GM19025 (cell line): ENCODE data around the gene HLA-DRB1.
"Not testable (repeated sequence)": the region's sequence is repeated elsewhere in the genome, so short reads cannot be mapped to it uniquely, and the experiment has no call there.

Experiments used
- ATAC-seq: cut with Tn5 transposase; IDR thresholded peaks from one replicate; pipeline ENCODE4 v1.9.1; 2021; ENCODE audit warnings: mild to moderate bottlenecking, low read depth, moderate library complexity; ENCODE audit not compliant: unreplicated experiment

HLA-DRB1 gene

DNA sequence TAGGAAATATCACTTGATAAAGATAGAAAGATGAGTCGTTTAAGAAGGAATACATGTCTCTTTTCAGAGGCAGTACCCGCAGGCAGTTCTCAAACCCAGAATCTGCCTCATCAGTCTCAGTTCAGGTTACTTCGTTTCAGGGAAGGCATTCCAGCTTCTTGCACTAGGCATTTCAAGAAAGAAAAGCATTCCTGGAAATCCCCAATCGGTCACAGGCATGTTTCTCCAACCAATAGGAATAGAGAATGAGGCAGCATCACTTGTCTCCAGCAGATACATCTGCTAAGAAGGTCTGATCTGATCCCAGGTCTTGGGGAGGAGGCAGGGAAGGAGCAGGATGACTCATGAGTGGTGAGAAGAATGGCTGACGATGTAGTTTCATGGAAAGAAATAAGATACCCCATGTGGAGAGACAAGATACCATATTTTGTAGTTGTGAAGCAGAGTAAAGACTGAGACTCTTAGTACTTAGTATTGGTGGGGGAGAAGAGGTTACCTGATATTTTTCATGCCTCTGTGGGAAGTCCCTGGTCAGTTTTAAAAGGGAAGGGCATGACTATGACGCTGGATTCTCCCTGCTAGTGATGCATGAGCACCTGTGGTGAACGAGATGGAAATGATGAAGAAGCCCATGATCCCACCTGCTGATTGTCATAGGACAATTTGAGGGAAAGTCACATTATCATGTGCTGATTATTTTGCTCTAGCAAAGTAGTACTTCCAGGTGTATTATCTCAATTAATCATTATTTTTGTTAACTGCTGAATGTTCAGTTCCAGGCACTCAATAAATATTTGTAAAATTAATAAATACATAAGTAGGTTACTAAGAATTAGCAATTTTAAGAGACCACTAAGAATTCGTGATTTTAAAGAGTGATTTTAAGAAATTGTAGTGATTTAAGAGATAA, 20.3 kb upstream of the HLA-DRB1 start:
- ATAC-seq, result peak; percentile 90

DNA sequence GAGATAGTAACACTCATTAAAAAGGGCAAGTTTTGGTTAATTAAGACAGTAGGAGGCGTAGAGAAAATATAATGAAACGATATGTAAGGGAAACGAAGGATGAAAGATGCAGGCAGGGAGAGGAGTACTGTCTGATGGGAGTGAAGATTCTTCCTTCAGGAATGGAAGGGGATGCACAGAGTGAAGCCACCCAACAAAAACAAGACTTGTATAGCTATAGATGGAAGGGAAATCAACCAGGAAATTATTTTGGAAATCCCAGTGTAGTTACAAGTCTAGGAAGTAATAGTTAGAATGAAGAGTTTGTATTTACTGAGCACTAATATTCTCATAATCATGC, 19.7 kb upstream of the HLA-DRB1 start:
- no peak for ATAC-seq

DNA sequence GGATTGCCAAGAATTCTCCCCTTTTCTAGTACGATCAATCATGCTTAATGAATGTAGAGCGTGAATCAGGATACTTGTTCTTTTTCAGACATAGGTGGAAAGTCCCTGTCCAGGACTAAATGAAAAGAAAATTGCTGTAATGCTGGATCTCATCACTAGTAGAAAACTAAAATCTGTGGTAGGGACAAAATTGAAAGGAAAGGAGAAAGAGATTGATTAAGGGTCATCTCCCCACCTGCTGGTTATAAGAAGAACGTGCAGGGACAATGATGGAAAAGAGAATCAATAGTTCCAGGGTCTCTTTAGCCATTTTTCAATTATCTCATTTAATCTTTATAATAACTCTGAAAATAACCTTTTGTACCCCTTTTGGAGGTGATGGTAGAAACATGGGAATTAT, 18.7 kb upstream of the HLA-DRB1 start:
- ATAC-seq, result no peak

DNA sequence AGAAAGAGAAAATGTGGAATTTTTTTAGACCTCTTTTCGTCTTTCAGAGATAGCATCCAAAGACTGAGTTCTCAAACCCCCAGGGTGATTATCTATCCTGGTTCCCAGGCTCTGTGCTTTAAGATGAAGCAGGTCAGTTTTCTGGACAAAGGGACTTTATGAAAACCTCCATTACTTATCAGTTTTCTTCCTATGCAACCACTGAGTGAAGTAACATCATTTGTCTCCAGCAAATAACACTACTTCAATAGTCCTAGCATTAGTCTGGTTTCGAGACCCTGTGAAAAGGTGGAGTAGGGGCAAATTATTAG, 18.3 kb upstream of the HLA-DRB1 start:
- ATAC-seq, result no peak

DNA sequence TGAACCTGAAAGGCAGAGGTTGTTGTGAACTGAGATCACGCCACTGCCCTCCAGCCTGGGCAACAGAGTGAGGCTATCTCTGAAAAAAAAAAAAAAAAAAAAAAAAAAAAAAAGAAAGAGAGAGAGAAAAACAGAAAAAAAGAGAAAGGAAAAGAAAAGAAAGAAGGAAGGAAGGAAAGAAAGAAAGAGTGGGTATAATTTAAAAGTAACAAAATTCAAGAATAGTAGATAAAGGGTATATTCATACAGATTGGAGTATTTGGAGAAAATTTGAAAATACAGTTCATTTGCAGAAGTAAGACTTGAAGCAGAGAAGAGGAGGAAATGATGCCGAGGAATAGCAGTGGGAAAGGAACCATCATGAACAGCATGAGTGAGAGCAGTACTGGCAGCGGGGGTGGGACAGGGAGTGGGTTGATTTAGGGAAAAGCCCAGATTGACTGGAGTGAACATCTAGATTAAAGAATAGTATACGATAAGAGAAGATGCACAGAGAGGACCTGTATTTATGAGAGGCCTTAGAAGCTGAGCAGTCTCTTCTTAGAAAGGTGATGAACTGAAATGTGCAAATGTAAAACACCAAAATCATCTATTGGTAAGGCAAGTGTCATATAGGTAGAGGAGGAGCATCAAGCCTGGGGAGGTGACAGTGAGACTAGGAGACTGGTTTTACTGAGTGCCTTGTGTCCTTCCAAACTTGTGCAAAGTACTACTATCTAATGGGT, 17.8 kb upstream of the HLA-DRB1 start:
- no peak for ATAC-seq

DNA sequence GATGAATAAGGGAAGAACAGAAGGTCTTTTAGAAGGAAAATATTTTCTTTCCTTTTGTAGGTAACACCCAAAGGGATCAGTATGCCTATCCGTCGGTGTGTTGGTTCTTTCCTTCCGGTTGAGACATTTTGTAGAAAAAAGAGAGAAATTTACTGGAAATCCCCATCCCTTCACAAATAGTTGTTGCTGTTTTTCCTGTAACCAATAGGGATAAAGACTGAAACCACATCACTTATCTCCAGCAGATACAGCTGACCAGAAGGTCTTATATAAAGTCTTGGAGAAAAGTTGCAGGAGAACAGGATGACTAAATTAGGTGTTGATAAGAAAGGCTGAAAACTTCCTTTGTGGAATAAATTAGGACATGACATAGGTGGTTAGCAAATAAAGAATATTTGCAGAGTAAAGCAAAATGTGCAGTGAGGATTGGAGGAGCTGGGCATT, 14.8 kb upstream of the HLA-DRB1 start:
- ATAC-seq, result no peak

DNA sequence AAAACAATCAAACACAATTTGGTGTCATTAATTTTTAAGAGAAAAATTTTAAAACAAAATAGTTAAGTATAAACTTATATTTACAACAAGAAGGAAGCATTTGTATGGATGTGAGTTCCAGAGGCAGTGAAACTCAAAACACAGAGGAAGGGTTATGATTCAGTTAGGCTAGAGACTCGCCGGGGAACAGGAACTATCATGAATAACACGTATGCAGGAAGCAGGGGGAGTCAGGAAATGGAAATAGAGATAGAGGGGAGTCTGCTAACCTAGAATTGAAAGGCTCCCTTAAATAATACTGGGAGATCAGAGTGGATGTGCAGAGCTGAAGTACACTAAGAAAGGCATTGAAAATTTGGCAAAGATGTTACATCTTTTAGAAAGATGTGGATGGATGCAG, 14.2 kb upstream of the HLA-DRB1 start:
- ATAC-seq, result no peak

DNA sequence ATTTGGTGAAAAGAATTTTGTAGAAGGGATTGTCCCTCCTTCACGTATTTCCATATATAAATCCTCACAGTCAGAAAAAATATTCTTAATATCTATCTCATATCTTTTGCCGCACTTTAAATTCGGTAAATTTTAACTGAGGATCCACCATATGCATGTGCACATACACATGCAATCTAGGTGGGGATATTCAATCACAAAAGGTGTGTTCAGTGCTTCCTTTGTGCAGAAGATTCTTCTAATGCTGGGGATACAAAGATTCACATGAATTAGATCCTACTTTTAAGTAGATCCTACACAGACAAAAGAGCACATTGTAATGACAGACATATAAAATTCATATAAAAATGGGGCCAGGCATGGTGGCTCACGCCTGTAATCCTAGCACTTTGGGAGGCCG, 13.6 kb upstream of the HLA-DRB1 start:
- no peak for ATAC-seq

DNA sequence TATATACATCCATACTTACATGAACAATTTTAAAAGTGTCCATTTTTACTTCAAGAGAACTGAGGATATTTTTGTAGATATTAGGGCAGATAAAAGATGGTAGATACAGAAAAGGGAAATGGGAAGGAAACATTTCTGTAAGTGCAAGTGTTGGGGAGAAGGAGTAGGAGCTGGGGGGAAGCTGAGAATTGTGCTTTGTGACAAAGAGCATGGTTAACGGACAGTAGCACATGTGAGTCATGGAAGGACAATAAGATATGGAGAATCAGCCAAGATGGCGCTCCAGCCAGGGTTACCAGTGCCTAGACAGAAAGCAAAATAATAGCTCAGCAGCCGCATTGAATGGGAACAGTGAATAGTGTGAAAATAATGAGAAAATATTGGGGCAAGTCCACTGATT, 12.7 kb upstream of the HLA-DRB1 start:
- ATAC-seq, result no peak

DNA sequence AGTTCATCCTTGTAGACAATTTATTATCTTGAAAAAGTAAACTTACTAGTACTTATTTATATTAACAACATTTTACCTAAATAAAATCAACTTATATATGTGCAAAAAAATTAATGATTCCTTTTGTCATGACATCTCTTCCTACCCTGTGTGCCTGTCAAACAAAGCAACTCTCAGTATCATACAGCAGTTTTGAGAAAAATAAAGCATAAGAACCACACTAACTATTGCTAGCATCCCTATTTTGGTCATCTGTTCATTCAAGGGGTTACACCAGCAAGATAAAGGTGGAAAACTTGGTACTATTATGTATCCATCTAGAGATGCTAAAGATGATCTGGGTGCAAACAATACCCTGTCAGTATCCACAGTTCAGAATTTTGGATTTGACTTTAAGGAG, 7.4 kb upstream of the HLA-DRB1 start:
- ATAC-seq, result no peak

DNA sequence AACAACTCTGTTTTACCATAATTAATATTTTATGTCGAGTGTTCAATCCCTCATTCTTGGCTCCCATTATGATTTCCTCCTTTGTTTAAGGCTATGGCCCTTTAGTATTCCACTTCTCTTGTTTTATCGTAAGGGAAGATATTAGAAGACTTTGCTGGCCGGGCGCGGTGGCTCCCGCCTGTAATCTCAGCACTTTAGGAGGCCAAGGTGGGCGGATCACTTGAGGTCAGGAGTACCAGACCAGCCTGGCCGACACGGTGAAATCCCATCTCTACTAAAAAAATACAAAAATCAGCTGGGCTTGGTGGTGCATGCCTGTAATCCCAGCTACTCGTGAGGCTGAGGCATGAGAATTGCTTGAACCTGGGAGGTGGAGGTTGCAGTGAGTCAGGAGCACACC, 1.1 kb upstream of the HLA-DRB1 start:
- ATAC-seq, result not testable (repeated sequence)

DNA sequence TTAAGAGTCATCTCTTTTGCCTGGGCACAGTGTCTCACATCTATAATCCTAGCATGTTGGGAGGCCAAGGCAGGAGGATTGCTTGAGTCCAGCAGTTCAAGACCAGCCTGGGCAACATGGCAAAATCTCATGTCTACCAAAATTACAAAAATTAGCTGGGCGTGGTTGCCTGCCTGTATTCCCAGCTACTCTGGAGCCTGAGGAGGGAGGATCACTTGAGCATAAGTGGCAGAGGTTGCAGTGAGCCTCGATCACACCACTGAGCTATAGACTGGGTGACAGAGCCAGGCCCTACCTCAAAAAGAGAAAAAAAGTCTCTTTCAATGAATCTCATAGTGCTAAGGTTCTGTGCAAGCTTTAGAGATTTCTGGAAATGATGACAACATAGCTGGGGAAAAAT, 1.5 kb downstream of the HLA-DRB1 start:
- ATAC-seq, result no peak

DNA sequence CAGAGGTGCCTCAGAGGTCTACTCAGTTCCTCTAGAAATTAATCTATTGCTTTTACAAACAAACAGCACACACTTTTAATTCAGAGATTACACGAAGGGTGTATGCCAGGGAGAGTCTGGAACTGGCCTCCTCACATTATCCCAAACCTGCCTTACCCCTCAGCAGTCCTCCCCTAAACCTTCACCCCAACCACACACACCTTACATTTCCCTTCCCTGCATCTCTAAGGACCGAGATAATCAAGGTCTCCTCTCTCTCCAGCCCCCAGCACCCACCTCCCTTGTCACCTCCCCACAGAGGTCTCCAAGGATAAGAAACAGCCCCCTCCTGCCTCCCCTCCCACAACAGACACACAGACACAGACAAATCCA, 6.1 kb downstream of the HLA-DRB1 start:
- no peak for ATAC-seq

DNA sequence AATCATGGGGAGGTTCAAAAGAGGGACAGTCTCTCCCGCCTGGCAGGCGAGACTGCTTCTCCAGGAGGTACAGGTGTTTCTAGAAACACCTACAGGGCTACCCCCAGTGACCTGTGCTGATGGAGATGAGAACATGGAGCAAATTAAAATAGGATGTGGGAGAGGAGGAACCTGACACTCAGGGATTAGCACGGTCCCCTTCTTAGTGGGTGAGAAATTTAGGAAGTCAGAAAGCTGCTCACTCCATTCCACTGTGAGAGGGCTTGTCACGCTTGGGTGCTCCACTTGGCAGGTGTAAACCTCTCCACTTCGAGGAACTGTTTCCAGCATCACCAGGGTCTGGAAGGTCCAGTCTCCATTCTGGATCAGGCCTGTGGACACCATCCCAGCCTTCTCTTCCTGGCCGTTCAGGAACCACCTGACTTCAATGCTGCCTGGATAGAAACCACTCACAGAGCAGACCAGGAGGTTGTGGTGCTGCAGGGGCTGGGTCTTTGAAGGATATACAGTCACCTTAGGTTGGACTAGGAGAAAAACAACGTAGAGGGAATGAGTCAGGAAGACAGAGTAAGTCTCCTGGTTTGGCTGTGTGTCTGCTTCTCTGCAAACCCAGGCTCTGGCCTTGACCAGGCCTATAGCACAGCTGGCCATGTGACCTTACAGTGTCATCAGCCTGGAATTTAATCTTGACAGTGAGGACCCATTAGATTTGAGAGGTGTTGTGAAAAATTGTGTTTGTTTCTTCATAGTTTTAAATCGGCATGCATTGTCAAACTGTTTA, 8.1 kb downstream of the HLA-DRB1 start:
- no peak for ATAC-seq

DNA sequence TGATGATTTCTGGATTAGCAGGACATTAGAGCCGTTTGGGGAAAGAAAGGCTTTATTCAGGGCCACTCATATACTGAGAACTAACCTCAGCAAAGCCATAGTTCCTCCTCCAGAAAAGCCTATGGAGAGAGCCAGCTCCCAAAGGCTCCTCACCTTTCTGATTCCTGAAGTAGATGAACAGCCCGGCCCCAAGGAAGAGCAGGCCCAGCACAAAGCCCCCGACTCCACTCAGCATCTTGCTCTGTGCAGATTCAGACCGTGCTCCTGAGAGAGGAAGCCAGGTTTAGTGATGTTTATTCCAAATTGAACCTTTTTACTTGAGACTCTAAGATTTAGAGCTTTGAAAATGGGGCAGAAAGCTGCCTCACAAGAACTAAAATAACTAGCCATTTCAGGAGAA, 9.1 kb downstream of the HLA-DRB1 start:
- ATAC-seq, result no peak

DNA sequence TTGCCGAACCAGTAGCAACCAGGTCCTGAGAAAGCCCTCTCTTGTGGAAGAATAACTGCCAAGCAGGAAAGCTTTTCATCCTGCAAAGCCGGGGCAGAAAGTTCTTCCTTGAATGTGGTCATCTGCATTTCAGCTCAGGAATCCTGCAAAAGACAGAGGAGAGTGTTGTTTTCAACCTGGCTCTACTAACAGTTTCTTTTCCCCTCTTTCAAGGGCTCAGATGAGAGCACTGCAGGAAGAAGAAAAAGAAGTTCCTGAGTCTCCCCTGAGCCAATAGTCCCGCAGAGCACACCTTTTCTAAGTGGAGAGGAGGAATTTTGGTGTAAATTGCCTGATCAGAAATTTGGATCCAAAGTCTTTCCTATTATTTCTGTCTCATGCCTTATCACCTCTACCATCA, 10.7 kb downstream of the HLA-DRB1 start:
- ATAC-seq, result no peak

DNA sequence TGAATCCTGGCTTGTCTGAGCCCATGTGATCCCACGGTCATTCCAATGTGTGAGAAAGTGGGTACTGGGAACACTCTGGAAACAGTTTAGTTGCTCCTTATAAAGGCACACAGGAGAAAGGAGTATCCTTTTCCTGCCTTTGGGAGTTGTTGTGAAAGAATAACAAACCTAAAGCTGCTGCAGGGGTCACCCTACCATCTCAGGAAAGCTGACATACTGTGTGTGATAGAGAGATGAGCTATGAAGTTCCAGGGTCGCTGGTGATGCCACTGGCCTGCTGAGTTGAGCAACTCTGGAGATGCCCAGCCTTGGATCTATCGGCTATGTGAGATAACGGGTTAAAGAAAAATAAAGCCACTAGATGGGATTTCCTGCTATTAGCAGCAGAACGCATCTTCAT, 12.2 kb downstream of the HLA-DRB1 start:
- not testable (repeated sequence) for ATAC-seq

DNA sequence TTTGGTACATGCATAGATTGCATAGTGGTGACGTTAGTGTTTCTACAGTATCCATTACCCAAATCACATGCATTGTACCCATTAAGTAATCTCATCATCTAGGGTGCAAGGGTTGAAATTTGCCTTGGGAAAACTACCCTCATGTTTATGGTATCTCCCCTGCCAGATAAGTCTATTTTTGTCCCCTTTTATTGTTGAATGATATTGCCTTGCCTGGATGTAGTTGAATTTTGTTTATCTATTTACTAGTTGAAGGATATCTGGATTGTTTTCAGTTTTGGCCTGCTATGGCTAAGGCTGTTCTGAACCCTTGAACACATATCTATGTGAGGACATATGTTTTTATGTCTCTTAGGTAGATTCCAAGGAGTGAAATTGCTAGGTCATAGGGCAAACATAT, 13.4 kb downstream of the HLA-DRB1 start:
- no peak for ATAC-seq

DNA sequence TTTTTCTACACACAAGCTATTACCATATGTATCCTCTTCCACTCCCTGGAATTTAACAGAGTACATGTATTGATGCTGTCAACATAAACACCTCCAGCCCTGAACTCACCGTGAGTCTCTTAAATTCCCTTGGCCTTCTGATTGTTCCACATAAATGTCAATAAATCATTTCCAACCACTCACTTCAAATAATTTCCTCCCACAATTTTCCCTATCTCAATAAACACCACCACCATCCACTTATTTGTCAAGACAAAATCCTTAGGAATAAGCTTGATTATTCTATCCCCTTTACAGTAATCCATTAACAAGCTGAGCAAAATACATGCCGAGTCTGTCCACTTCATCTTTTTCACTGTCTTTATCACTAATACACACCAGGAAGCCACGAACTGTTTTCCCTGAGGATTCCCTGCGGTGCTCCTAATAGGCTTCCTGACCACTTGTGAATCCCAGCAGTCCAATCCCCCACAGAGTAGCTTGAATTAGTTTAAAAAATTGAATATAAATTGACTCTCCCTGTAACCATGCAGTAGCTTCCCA, 19.2 kb downstream of the HLA-DRB1 start:
- no peak for ATAC-seq

DNA sequence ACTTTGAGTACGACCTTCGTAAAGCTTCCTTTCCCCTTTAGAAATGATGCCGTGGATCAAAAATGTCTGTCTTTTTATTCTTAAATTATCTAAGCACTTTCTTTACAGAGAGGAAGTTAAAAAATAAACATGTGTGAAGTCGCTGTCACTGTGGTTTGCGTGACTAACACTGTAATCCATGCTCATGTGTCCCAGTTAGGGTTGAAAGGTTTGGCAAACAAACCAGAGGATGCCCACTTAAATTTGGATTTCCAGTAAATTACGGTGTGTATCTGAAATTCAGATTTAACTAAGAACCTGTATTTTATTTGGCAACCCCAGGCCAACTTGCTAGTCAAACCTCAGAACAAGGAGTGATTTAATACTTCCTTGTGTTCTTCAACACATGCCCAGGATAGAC, 21.1 kb downstream of the HLA-DRB1 start:
- no peak for ATAC-seq

DNA sequence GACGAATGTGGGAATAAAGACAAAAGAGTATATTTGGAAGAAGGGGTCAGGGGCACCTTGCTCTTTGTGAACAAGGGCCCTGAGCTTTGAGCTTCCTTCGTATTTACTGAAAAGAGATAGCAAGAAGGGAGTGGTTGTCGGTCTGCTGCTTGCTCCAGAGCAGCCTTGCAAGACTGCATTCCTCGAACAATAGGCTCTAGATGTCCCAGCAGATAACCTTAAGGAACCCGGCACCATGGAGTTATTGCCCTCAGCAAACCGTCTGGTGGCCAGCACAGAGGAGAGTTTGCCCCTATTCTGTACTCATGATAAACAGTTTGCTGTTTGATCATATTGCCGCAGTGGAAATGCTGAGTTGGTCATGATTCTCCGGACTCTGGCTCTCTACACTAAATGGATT, 22.7 kb downstream of the HLA-DRB1 start:
- ATAC-seq, result no peak
